ENCODE measurements around the gene FAM72D.
"Not testable (repeated sequence)": the region's sequence is repeated elsewhere in the genome, so short reads cannot be mapped to it uniquely, and the experiment has no call there.

Gene FAM72D

DNA sequence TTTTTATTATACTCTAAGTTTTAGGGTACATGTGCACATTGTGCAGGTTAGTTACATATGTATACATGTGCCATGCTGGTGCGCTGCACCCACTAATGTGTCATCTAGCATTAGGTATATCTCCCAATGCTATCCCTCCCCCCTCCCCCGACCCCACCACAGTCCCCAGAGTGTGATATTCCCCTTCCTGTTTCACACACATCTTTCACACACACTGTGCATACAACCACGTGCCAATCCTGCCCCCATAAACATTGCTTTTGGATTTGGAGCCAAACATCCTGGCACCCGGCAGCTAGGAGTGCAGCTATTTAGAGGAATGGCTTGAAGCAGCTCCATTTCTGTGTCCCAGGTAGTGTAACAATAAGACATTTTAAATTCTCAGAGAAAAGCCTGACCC is 51.4 kb downstream of the FAM72D start:
- DNase-seq (ENCODE audit: low spot score) = not testable (repeated sequence)

GRCh38 chr1:145155421-145155820 is 59.6 kb downstream of the FAM72D start:
- not testable (repeated sequence) for DNase-seq (ENCODE audit: low spot score)

DNA sequence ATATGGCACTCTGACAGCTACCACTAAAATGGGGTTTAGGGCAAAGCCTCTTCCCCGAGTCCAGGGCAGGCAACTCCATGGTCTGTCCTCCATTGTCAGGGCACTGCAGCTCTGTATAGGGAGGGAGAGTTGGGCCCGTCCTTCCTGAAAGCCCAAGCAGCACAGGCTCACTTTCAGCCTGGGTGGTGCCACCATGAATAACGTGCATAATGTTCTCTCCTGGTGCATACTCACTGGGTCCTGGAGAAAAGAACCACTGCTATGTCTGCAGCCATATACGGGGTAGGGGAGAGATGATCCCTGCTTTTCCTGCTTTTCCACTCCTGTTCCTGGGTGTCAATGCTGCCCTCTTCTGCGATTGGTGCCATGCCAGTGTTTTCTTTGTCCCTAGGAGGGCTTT is 60.1 kb downstream of the FAM72D start:
- DNase-seq (ENCODE audit: low spot score) = not testable (repeated sequence)

DNA sequence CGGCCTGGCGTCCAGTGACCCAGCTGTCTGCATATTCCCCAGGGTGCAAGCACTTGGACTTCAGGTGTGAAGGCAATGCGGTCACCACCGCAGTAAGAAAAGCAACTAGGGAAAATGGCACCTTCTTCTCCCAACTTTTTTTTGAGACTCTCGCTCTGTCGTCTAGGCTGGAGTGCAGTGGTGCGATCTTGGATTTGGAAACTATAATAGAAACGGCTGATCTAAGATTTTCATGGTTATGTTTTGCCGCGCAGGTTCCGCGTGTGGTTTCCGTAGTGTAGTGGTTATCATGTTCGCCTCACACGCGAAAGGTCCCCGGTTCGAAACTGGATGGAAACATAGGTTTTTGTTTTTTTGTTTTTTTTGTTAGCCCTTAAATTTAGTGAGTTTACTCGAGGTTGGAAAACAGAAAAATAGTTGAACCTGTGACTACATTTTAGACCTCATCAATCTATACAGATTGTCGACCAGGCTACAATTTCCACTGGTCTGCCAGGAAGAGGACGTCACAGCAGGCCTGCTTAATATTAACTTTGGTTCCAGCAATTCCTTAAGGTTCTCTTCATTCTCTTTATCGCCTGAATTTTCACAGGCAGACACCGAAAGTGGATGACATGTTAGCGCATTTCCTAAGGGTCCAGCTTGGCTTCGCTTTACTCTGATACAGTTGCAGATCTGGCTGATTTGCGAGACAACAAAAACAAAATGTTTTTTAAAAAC is 61.3 kb downstream of the FAM72D start:
- peak; percentile 18 for DNase-seq (ENCODE audit: low spot score)

DNA sequence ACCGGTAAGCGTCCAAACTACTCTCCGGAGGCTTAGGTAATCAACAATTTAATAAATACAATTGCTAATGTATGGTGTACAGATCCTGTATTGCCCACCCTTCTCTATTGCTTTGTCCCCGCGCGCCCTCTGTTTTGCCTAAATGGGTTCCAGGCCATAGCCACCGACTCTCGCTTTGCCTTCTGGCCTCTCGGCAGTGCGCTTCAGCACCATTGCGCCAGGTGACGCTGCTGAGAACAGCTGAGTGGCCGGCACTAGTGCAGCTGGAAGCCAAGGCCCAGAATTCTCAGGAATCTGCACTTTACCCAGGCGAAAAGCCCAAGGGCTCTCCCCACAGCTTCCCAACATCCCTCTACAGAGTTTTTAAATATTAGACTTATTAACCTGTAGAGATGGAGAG is 61.9 kb downstream of the FAM72D start:
- not testable (repeated sequence) for DNase-seq (ENCODE audit: low spot score)

DNA sequence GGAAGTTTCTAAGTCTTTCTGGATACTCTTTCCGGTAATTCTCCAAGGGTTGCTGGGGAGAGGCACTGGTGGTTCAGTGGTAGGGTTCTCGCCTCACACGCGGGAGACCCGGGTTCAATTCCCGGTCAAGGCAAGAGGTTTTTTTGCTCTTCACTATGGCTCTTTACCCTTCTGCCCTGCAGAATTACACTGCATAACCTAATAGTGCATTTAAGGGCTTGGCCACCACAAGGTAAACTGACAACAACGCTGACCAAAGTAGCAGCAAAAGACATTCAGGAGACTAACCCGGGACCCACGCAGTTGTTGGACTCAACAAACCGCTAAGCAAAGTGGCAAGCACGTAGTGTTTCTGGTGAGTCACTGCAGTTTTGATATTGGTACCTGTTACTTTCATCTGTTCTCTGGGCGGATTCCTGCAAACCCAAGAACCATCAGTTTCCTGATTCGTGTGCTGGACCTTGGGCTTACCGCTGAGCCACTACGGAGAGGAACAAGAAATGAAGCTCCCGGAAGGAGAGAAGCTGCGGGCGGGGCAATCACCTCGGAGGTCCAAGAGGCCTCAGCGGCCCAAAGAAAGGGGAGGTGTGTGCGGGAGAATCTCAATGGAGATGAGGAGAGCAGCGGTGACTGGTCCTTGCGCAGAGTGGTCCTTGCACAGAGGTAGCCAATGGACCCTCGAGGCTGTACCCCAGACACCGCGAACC is 65.4 kb downstream of the FAM72D start:
- DNase-seq (ENCODE audit: low spot score) = not testable (repeated sequence)
